ENCODE measurements around the gene OAF.

- no peak for TF ChIP-seq CTCF (conservative IDR thresholded peaks at IDR 0.05 in 1 of 2, IDR thresholded peaks at IDR 0.05 in 1 of 2; ENCODE audit: extremely low read depth in 1 of 2, insufficient read depth in 1 of 2, low read depth in 1 of 2, low read length in 2 of 2)
- no peak for TF ChIP-seq EZH2 (IDR thresholded peaks at IDR 0.05; ENCODE audit: borderline replicate concordance, low read length)
Observed at GRCh38 chr11:120211522-120212258, 858 bp downstream of the OAF start.

Measured in mammary epithelial cell (primary cell).